HL-60 (cell line): ENCODE data around the gene LDOC1.

ENCODE experiments used
- CTCF ChIP-seq: IDR thresholded peaks from one replicate; pipeline ENCODE4 v1.5.1; 2011; ENCODE audit warnings: low read length, control low read depth, inconsistent platforms; ENCODE audit not compliant: insufficient read depth
- POLR2AphosphoS5 ChIP-seq: IDR thresholded peaks from 2 replicates; pipeline ENCODE4 v1.6.1; 2012; ENCODE audit warnings: low read depth

GRCh38 chrX:141176586-141177451 is at the start of gene LDOC1:
- no peak for TF ChIP-seq CTCF
- TF ChIP-seq POLR2AphosphoS5: no peak
